Measurements from ENCODE around the gene EVX2.
A peak's percentile ranks its signal among the peaks of the same experiment; 100 is the strongest.

EVX2 gene

DNA sequence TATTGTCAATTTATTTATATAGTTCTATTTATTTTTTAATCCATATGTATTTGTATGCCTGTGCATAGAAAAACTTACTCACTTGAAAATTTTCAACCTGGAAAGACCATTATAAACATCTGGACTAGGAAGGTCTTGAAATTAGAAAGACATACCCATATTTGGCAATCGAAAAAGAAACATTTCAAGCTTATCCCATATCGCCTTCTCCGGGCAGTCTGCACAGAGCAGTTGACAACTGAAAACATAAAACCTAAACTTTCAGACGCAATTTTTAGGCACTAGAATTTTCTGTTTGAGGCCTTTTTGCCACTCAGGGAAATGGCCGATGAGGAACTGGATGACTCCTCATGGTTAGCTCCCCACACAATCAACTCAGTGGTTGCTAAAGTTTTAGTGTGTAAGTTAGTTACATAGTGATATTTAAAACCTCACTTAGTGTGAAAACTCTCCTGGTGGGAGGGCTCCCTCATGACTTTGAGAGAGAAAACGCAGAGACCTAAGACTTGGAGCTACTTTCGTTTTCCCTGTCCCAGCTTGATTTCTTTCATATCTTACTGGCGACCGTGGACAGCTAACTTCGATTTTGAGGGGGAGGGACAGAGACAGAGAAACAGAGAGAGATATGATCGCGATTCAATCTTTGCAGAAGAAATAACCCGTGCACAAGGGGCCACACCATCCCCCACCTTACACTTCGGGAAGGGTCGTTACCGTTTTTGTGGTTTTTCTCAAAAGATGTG, 12.7 kb upstream of the EVX2 start:
- H3K9me3 Mint-ChIP-seq = no peaks in the 10 kb centered on the region
- H3K4me1 Mint-ChIP-seq = peaks cover 50% of the 10 kb centered on the region
- DNase-seq = no peak
- peaks cover 99% of the 10 kb centered on the region for H3K27me3 Mint-ChIP-seq
- H3K27ac Mint-ChIP-seq = no peak overlapping the region
- ATAC-seq = no peak
- peak overlapping the region; percentile 70 to 80 for H3K4me3 Mint-ChIP-seq

DNA sequence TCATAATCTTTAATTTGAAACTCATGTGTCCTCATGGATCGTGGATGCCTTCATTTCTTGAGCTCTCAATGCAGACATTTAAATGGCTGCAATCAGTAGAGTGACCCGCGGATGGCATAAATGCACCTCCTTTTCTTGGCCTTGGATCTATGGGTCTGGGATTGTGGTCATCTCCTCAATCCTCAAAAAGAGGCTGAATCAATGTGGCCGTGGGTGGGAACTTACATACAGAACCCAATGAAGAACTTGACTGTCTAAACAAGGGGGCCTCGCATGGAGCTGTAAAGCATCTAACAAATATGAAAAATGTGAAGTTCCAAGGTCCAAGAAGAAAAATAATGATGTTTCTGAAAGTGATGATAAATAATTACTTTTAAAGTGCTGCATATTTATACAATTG, 11.7 kb upstream of the EVX2 start:
- peaks cover 50% of the 10 kb centered on the region for H3K4me1 Mint-ChIP-seq
- ATAC-seq (no peak), DNase-seq (no peak)
- no peak overlapping the region for H3K27ac Mint-ChIP-seq
- no peaks in the 10 kb centered on the region for H3K9me3 Mint-ChIP-seq
- peaks cover 99% of the 10 kb centered on the region for H3K27me3 Mint-ChIP-seq
- H3K4me3 Mint-ChIP-seq = no peak overlapping the region

DNA sequence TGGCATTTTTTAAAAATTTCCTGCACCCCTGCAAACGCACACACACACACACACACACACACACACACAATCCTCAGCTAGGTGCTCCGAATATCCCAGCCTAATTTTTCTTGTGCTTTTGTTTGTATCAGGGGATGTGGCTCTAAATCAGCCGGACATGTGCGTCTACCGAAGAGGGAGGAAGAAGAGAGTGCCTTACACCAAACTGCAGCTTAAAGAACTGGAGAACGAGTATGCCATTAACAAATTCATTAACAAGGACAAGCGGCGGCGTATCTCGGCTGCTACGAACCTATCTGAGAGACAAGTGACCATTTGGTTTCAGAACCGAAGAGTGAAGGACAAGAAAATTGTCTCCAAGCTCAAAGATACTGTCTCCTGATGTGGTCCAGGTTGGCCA, 10.6 kb upstream of the EVX2 start:
- DNase-seq (no peak), ATAC-seq (no peak)
- Mint-ChIP-seq H3K27me3 (peaks cover 99% of the 10 kb centered on the region), H3K9me3 (no peaks in the 10 kb centered on the region), H3K27ac (no peak overlapping the region), H3K4me1 (peaks cover 45% of the 10 kb centered on the region), H3K4me3 (no peak overlapping the region)

DNA sequence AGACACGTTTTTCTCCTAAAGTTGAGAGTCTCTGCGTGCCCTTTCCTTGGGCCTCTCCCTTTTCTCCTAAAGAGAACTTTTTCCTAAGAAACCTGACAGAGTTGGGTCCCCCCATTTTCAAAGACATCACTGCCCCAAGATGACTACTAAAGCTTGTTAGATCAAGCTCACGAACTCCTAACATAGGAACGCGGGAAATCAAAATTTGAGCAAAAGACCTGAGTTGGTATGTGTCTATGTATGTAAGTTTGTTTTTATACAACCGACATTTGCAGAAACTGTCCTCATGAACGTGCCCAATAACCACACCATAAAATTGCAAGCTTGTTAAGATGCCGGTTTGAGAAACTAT, 10.1 kb upstream of the EVX2 start:
- ATAC-seq (no peak), DNase-seq (no peak)
- Mint-ChIP-seq H3K4me3 (peak overlapping the region in 1 of 2 donors; percentile 47), H3K4me1 (peaks cover 43% of the 10 kb centered on the region), H3K27me3 (peaks cover 99% of the 10 kb centered on the region), H3K27ac (no peak overlapping the region), H3K9me3 (no peaks in the 10 kb centered on the region)

DNA sequence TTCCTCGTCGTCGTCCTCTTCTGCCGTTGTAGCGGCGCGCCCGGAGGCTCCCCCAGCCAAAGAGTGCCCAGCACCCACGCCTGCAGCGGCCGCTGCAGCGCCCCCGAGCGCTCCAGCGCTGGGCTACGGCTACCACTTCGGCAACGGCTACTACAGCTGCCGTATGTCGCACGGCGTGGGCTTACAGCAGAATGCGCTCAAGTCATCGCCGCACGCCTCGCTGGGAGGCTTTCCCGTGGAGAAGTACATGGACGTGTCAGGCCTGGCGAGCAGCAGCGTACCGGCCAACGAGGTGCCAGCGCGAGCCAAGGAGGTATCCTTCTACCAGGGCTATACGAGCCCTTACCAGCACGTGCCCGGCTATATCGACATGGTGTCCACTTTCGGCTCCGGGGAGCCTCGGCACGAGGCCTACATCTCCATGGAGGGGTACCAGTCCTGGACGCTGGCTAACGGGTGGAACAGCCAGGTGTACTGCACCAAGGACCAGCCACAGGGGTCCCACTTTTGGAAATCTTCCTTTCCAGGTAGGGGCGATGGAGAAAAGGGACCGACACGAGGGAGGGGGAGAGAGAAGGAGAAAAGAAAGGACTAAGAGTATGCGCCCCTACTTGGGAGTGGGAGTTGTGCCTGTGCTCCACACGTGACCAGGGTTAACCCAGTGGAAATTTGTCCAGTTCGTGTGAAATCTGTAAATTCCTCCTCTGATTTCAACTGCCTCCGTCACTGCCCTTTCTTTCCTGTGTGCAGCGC, 9.6 kb upstream of the EVX2 start:
- H3K27me3 Mint-ChIP-seq = peaks cover 99% of the 10 kb centered on the region
- H3K4me1 Mint-ChIP-seq = peaks cover 41% of the 10 kb centered on the region
- H3K9me3 Mint-ChIP-seq = no peaks in the 10 kb centered on the region
- no peak overlapping the region for H3K27ac Mint-ChIP-seq
- no peak for ATAC-seq
- no peak for DNase-seq
- peak overlapping the region; percentile 26 to 77 for H3K4me3 Mint-ChIP-seq

DNA sequence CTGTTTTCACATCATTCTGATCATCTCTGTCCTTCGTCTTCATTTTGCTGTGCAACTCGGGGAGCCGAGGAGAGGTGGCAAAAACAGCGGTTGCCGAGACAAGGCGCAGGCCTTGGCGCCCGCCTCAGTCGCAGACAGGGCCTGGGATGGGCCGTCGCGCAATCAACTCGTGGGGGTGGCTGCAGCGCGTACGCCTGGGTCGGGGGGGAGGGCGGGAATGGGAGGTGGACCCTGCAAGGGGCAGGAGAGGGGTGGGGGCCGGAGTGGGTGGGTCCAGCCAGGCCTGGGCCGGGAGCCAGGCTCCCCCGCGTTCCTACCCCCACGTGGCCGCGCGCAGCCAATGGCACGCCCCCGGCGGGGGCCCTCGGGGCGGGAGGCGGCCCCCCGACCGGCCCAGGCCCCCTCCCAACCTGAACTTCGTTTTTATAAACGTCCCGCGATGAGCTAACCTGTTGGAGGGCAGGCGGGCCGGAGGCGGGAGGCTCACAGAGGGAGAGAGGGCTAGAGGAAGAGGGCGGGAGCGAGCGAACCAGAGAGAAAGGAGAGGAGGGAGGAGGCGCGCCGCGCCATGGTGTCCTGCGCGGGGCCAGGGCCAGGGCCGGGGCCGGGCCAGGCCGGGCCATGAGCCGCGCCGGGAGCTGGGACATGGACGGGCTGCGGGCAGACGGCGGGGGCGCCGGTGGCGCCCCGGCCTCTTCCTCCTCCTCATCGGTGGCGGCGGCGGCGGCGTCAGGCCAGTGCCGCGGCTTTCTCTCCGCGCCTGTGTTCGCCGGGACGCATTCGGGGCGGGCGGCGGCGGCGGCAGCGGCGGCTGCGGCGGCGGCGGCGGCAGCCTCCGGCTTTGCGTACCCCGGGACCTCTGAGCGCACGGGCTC, 8.7 kb upstream of the EVX2 start, which contains the start of gene HOXD13:
TSS of gene HOXD13 (plus strand) at position 452 of the 875 bp plus-strand sequence. CDS start at position 622, 170 bp downstream.
- no peaks in the 10 kb centered on the region for H3K9me3 Mint-ChIP-seq
- ATAC-seq (no peak), DNase-seq (no peak)
- peak within 1 kb of the TSS in 1 of 2 donors; percentile 75 for H3K27ac Mint-ChIP-seq
- peak within 1 kb of the TSS; percentile 52 to 77 for H3K4me3 Mint-ChIP-seq
- H3K27me3 Mint-ChIP-seq = peaks cover 99% of the 10 kb centered on the region
- peaks cover 38% of the 10 kb centered on the region for H3K4me1 Mint-ChIP-seq

DNA sequence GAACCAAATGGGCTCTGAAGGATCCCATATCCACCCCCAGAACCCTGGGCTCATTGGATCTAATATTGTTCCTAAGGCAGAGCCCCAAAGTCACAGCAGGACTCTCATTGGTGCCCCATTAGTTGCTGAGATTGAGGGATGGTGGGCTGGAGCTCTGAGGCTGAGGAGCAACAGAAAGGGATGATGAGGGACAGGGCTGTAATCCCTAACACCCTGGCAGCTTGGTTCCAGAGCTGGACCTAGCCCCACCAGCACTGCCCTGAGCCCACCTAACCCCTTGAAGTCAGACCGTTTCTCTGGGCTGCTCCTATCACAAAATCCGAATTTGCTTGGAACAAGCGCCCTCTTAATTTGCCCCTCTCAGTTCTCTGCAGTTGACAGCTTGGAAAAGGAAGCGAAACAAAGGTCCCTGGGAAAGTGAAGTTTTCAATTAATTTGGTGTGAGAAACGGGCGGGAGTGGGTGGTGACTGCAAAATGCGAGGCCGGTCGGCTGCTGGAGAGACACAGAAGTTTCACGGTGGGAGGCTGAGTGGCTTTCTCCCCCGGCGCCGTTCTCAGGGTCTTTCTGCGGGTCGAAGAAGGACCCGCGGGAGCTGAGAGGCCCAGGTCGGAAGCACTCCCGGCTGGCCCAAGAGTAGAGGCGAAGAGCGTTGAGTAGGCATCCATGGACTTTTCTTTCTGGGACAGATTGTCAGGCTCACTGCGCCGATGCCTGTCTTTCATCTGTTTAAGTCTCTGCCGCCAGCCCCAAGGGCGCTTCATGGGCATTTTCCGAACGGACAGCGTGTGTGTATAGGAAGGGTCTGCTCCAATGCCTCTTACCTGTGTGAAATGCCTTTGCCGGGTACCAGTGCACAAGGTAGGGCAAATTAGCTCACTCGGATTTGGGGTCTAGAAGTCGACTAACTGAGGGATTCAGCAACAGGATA, 7.8 kb upstream of the EVX2 start:
- Mint-ChIP-seq H3K4me1 (peaks cover 29% of the 10 kb centered on the region), H3K4me3 (peak overlapping the region; percentile 52 to 68), H3K9me3 (peaks cover 0 to 9% of the 10 kb centered on the region in 2 donors), H3K27ac (peak overlapping the region in 1 of 2 donors; percentile 75), H3K27me3 (peaks cover 99% of the 10 kb centered on the region)
- ATAC-seq = no peak
- DNase-seq = no peak

DNA sequence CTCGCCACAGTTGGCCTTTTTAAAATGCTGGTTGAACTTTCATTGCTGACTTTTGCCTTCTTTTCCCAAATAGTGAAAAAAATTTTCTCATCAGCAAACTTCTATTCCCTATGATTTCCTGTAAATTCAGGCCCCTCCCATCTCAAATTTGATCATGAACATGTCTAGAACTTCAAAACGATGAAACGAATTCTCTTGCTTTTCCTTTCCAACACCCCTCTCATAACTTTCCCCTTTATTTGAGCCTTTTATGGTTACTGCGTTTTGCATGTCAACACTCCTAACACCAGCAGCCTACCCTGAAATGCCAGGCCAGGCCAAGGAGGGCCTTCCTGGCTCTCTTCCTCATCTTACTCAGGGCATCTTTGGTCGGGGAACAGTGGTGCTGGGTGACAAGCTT, 7.1 kb upstream of the EVX2 start:
- Mint-ChIP-seq H3K27ac (no peak overlapping the region), H3K4me1 (peaks cover 26% of the 10 kb centered on the region), H3K9me3 (peaks cover 0 to 9% of the 10 kb centered on the region in 2 donors), H3K27me3 (peaks cover 99% of the 10 kb centered on the region), H3K4me3 (no peak overlapping the region)
- ATAC-seq (no peak), DNase-seq (no peak)

DNA sequence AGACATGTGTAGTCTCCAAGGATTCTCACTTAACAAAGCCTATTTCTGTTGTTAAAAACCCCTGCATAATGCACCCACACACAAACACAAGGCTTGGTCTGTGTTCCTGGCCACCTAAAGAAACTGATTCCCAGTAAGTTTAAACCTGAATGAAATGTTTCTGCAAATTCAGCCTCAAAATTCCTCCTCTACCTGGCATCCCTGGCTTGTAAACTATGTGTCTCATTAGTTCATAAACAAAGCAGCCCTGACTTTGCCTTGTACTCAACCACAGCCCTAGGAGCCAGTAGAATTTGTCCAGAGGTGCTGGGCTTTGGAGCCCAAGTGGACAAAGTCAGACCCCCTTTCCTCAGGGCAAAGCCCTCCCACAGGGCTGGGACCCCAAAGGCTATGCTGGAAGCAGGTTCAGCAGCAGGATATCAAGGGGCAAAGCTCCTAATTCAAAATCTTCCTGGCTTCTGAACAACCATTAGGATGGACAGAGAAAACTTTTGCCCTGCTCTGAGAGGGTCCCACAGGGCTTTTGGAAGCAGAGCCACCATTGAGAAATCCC, 6.2 kb upstream of the EVX2 start:
- DNase-seq (no peak), ATAC-seq (no peak)
- Mint-ChIP-seq H3K9me3 (peaks cover 0 to 9% of the 10 kb centered on the region in 2 donors), H3K27me3 (peaks cover 99% of the 10 kb centered on the region), H3K27ac (peak overlapping the region in 1 of 2 donors; percentile 8), H3K4me3 (no peak overlapping the region), H3K4me1 (peaks cover 30% of the 10 kb centered on the region)

DNA sequence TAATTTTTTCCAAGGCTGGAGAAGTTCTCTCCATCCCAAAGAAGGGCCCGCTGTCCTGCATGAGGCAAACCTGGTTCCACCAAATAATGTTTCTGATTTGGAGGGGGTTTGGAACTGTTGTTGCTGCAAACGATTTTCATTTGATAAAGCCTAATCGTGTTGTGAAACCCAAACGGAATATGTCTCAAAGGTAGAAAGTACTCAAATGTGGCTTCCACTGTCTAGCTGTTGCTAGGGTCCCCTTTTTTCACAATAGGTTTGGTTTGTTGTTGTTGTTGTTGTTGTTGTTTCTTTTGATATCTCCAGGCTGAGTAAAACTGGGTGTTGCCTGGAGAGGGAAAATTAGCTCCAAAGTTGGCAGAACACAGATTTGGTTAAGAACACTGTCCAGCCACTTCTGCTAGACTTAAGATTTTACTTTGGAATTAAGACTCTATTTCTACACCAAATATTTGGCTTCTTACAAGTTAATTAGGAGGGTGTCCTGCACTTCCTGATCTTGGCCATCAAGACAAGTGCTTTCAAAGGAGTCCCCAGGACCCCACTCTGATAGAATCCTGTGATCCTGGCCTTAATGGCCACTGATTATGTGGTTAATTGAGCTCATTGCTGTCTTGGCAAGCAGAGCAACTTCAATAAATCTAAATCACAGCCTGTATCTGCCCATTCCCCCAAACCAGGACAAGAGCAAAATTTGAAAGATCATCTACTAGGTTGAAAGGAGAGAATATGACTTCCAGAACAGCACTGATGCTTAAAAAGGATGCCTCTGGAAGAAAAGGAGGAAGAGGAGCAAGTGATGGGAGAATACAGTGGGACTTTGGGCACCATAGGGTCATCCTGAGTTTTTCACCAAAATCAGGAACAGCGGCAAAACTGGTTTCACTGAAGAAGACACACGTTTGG, 5.4 kb upstream of the EVX2 start:
- Mint-ChIP-seq H3K27me3 (peaks cover 99% of the 10 kb centered on the region), H3K4me3 (no peak overlapping the region), H3K27ac (no peak overlapping the region), H3K4me1 (peaks cover 33% of the 10 kb centered on the region), H3K9me3 (peaks cover 0 to 12% of the 10 kb centered on the region in 2 donors)
- ATAC-seq = no peak
- DNase-seq = no peak

DNA sequence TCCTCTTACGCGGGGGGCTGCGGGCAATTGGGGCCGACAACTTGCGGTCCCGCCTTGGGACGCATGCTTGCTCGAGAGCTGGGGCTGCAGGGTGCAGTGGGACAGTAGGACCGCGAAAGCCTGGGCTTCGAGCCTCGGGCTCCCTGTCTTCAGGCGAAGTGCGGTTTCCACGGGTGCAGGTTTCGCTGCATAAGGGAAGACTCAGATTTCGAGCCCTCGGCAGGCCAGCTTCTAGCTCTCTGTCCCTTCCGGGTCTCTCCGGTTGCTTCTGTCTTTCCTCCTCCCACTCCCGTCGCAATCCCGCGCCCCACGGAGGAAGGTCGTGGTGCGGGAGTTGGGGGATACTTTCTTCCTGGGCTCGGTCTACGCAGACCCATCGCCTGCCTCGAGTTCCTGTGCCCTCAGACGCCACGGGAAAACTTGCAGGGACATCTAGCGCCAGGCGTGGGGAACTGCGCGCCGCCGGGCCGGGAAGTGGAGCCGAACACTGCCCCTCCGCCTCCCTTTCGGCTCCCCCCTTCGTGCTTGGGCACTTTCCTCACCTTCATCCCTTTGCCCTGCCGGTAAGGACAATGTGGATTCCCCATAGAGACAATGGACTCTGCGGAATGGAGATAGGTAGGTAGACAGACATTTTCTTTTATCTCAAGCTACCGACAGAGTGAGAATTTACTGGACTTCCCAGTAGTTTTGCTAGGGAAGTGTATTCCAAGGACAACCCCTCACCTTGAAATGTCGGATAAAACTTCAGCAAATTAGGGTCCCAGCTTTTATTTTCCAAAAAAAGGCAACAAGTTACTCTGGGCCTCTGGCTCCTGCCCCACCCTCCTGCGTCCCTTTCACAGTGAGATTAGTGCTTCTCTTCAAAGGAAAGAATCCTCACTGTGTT, 4.5 kb upstream of the EVX2 start:
- Mint-ChIP-seq H3K4me1 (peaks cover 26% of the 10 kb centered on the region), H3K27me3 (peaks cover 99% of the 10 kb centered on the region), H3K4me3 (peak overlapping the region; percentile 68), H3K27ac (no peak overlapping the region), H3K9me3 (peaks cover 8 to 18% of the 10 kb centered on the region in 2 donors)
- DNase-seq = no peak
- no peak for ATAC-seq

DNA sequence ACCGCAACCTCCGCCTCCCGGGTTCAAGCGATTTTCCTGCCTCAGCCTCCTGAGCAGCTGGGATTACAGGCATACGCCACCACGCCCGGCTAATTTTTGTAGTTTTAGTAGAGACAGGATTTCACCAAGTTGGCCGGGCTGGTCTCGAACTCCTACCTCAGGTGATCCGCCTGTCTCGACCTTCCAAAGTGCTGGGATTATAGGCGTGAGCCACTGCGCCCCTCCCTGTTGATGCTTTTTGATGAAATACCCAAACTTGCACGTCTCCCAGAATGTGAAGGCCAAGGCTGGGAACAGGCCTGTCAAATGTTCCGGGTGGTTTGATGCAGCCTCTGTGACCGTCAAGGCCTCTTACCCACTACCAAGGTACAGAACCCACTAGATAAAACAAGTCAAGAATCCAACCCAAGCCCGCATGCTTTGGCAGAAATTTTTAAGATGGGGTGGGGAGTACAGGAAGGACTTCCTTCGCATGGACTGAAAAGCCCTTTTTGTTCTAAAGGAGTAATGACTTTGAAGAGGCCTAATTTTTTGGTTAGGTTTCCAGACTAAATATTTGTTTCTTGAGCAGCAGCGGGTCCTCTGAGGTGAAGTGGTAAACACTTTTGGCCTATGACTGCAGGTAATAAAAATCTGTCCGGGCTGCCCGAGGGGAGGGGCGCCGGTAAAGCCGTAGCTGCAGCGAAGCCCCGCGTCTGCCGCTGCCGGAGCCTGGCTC, 3.7 kb upstream of the EVX2 start:
- ATAC-seq = no peak
- Mint-ChIP-seq H3K9me3 (peaks cover 8 to 24% of the 10 kb centered on the region in 2 donors), H3K4me3 (peak overlapping the region in 1 of 2 donors; percentile 68), H3K4me1 (peaks cover 30% of the 10 kb centered on the region), H3K27ac (no peak overlapping the region), H3K27me3 (peaks cover 100% of the 10 kb centered on the region)
- no peak for DNase-seq

All from stimulated activated naive CD8-positive, alpha-beta T cell treated with anti-CD3 and anti-CD28 coated beads, Interleukin-15, amount 100 ng/mL, for 72 hours (primary cell).